Measurements from ENCODE around the gene TNIP1. TPM values are rescaled to one million over a fixed set of nuclear protein-coding genes. Genes with fewer than 3 reads are reported as not detected.
A peak's percentile ranks its signal among the peaks of the same experiment; 100 is the strongest.

Gene TNIP1
- 28.2 and 39.3 TPM in 2 replicates for polyA plus RNA-seq (2014; cell fraction: cytosol; rRNA removed)
- polyA plus RNA-seq (2014; cell fraction: nucleus; rRNA removed), result 16.4 and 27.8 TPM in 2 replicates

DNA sequence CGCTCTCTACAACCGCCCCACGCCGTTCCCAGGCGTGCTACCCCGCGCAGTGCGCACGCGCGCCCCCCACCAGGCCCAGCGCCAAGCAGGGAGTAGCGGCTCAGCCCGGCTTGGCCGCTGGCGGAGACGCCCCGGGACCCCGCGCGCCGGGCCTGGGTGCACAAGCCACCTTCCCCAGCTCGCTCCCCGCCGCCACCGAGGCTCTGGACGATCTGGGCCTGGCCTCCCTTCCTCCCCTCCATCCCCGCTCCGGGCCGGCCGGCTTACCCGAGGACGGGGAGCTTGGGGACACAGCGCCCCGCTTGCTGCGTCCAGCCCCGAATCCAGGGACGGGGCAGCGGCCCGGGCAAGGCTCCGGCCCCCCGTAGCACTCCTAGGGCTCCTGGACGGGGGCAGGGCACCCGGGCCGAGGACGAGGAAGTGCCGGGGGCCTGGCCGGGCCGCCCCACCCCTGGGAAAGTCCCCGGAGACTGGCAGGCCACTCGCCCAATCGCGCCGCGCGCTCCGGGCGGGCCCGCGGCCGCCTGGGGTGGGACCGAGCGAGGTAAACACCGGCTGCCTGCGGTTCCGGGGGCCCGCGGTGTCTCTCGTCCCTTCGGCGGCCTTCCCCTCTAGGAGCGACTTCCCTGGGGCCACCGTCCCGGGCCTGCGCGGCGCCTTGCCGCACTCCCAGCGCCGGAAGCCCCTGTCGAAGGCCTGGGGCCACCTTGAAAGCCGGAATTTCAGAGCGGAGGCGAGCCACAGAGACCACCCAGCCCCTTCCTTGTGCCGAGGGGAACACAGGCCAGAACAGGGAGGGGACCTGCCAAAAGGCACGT lies at the start of gene TNIP1:
TNIP1 (minus strand) TSS at position 422 of the 818 bp plus-strand sequence. CDS start 15,939 bp downstream, outside the sequence.
- DNase-seq (ENCODE audit: low spot score), result peak; percentile 88

DNA sequence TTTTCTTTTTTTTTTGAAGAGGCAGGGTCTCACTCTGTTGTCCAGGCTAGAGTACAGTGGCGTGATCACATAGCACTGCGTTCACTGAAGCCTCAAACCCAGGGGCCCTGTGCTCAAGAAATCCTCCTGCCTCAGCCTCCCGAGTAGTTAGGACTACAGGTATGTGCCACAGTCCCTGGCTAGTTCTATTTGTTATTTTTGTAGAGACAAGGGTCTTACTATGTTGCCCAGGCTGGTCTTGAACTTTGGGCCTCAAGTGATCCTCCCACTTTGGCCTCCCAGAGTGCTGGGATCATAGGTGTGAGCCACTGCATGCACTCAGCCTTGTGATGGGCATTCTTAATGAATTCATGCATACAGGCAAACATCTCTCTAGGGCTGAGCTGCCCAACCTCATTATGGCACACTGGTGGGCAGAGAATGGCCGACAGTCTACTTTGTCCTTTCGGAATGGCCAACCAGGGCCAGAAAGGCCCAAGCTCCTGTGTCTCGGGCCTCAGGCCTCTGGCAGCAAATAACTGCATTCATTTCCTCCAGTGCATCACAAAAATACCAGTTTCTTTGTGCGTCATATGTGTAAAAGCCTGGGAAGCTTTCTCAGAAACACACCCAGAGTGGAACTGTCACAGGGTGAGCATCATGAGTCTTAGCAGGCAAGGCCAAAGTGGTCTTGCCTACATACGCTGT lies 49.5 kb upstream of the TNIP1 start:
- no peak for DNase-seq (ENCODE audit: low spot score)

DNA sequence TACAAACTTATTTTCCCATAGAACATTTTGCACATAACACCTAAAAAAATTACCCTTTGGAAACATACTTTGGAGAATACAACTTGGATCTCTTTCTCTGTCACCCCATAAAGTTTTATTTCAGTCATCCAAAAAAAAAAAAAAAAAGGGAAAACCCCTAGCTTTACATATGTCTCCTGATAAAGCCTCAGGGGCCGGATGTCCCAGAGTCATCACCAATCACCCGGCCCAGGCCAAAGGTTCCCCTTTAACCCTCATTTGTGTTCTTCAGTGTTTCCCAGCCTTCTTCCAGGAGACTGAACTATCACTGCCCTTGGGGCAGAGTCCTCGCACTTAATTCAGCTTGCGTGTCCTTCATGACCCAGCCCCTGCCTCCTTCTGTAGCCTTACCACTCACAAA lies 48.0 kb upstream of the TNIP1 start:
- DNase-seq (ENCODE audit: low spot score), result no peak

GRCh38 chr5:151127926-151128325 lies 47.1 kb upstream of the TNIP1 start:
- no peak for DNase-seq (ENCODE audit: low spot score)

DNA sequence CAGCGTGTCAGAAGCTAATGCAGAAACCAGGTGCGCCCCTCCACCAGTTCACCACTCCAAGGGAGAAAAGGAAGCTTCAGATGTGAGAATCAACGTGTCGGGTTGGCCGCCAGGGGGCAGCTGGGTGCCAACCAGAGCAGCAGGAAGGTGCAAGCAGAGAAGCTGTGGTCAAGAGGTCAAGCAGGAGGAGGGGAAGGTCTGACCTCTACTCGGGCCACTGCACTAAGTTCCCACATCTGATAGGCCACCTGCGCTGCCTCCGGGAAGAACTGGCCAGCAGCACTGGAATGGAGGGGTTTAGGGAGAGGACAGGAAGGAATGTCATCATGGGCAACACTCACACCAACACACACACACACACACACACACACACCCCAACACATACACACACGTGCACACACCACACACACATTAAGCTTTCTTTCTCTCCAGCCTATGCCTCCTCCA lies 45.4 kb upstream of the TNIP1 start:
- DNase-seq (ENCODE audit: low spot score), result peak; percentile 58

- DNase-seq (ENCODE audit: low spot score), result no peak
These were observed 44.6 kb upstream of the TNIP1 start for GRCh38 chr5:151125421-151125820.

- DNase-seq (ENCODE audit: low spot score), result no peak
These were observed 43.3 kb upstream of the TNIP1 start for GRCh38 chr5:151123897-151124751.

GRCh38 chr5:151122828-151123227 lies 42.0 kb upstream of the TNIP1 start:
- DNase-seq (ENCODE audit: low spot score), result no peak

DNA sequence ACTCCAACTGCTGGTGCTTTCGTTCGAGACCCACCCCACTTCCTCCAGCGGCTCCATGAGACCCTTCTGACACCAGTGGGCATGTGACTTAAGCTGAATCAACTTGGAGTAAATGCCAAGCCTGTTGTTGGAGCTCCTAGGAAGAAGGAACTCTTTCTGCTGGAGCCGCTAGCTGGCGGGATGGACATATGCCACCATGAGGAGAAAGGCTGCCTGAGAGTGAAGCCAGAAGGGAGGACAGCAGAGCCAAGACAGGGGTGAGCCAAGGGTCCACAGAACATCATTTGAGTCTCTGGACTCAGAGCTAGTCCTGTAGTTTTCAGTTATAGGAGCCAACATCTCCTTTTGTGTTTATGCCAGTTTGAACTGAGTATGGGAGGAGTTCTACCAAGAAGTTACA lies 40.8 kb upstream of the TNIP1 start:
- DNase-seq (ENCODE audit: low spot score), result no peak

DNA sequence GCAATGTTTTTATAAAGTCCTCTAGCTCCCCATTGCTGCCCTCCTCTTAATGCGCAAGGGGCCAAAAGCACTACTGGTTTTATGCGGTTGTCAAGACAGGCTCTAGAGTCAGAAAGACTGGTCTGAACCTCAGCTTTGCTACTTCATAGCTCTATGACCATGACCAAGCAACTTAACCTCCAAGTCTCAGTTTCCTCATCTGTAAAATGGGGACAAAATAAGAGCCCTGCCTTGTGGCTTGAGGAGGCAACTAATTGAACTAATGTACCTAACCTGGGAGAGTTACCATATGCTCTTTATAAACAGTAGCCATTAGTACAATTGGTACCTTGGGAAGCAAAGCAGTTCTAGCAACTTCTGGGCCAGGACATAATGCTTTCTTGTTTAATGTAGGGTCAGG lies 40.3 kb upstream of the TNIP1 start:
- no peak for DNase-seq (ENCODE audit: low spot score)

DNA sequence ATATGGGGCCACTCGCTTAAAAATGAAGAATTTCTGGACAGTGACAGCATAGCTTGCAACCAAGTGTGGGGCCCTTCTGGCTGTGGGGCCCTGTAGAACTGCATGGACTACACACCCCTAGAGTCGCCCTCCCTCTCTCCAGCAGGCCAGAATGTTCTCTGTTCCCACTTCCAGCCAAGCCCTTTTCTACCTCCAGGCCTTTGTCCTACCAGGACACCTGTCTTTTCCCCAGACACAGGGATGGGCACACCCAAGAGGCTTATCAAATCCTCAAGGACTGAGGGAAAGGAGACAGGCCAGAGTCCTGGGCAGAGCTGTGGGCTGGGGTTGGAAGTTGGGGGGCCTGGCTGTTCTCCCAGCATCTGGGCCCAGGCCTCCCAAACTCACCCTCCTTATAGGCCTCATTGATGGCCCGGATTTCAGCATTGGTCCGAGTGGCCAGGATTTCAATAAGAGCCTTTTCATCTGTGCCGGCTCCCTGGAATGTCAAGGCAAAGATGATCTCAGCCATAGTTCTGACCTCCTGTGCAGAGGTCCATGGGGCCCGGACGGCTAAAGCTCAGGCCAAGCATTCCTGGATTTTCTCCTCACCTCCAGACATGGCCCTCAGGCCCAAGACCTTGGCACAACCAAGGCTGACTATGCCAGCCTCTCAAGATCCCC lies 38.2 kb upstream of the TNIP1 start:
- DNase-seq (ENCODE audit: low spot score), result no peak

DNA sequence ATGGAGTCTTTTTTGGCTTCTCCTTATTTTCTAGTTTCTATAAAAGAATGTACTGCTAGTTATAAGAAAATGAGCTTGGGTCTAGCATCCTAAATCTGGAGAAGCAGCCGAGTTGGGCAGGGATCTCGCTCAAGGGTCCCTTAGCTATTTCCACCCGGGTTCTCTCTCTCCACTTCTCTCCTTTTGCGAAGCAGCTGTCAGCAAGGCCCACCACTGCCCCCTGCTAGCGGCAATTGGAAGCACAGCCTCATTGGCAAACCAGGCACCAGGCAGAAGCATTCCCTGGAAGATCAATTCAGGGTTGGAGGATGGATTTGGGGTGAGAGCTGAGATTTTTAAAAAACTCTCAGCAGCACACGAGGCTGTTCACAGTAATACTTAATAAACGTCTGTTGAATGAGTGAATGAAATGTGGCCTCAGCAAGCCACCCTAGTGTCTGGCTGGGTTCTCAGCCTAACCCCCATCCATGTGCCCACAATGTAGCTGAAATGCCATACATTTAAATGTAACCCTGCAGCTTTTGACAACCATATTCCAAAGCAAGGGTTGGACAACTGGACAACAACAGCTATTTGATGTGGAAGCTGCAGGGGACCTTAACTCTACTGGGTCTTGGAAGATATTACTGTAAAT lies 34.6 kb upstream of the TNIP1 start:
- peak; percentile 53 for DNase-seq (ENCODE audit: low spot score)

- DNase-seq (ENCODE audit: low spot score), result no peak
These were observed 32.8 kb upstream of the TNIP1 start for GRCh38 chr5:151113651-151114050.

GRCh38 chr5:151110992-151111391 lies 30.2 kb upstream of the TNIP1 start:
- no peak for DNase-seq (ENCODE audit: low spot score)

GRCh38 chr5:151110122-151110681 lies 29.4 kb upstream of the TNIP1 start:
- no peak for DNase-seq (ENCODE audit: low spot score)

- DNase-seq (ENCODE audit: low spot score), result no peak
These were observed 27.7 kb upstream of the TNIP1 start for GRCh38 chr5:151108566-151108965.

DNA sequence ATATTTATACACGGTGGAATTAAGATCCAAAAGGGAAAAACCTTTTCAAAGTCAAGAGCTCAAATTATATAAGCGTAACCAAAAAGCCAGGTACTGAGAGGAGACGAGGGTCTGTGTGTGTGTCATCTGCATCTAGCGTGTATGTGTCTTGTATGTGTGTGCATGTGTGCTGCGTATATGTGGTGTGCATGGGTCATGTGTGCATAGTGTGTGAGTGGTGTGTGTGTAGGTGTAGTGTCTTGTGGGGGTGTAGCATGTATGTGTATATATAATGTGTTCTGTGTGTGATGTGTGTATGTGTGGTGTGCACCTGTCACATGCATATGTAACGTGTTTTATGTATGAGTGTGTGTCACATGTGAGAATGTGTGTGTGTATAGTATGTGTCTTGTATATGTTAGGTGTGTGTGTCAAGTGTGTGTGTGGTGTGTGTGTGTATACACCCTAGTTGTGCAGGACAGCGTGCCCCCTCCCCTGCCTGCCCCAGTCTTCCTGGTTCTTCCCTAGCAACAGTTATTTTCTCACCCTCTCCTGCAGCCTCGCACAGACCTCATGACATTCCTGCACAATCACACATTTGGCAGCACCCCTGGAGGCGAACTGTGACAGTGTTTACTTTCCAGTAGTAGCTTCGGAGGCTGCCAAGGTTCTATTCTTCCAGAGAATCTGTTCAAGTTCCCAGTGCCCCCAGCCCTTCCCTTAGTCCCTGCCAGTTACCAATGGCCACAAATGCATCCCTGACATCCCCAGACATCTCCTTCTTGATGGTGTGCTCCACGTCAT lies 27.1 kb upstream of the TNIP1 start:
- no peak for DNase-seq (ENCODE audit: low spot score)

GRCh38 chr5:151107084-151107483 lies 26.2 kb upstream of the TNIP1 start:
- DNase-seq (ENCODE audit: low spot score), result no peak

- no peak for DNase-seq (ENCODE audit: low spot score)
These were observed 25.7 kb upstream of the TNIP1 start for GRCh38 chr5:151106509-151106908.

- no peak for DNase-seq (ENCODE audit: low spot score)
These were observed 25.2 kb upstream of the TNIP1 start for GRCh38 chr5:151106043-151106442.
